T-cell (primary cell): Measurements from ENCODE around the gene FETUB. TPM values are rescaled to one million over a fixed set of nuclear protein-coding genes. Genes with fewer than 3 reads are reported as not detected.
"Not testable (repeated sequence)": the region's sequence is repeated elsewhere in the genome, so short reads cannot be mapped to it uniquely, and the experiment has no call there.

Experiments
- ATAC-seq, 4 experiments: fragments of 200-7000 bp in 3 of 4; fragments of 150-1000 bp in 1 of 4; cut with Tn5 transposase; replicated peaks in 1 of 4; 1 replicate in 3 of 4; 2 replicates in 1 of 4; pipeline ENCODE4 v1.10.0; 2021; ENCODE audit warnings: moderate library complexity in 3 of 4, mild to moderate bottlenecking in 2 of 4, moderate number of reproducible peaks in 1 of 4
- CTCF ChIA-PET, 2 donors: fragments of 300-600 bp; sonication (Branson Sonifier 250); formaldehyde crosslinking; loops; one replicate each; lab custom pipeline; 2022; ENCODE audit warnings: antibody characterized with exemption in 2 of 2; lab: Charles Lee
- POLR2A ChIA-PET, 2 donors: fragments of 300-600 bp; sonication (Branson Sonifier 250); formaldehyde crosslinking; loops; one replicate each; lab custom pipeline; 2022; ENCODE audit warnings: antibody characterized with exemption in 2 of 2; lab: Charles Lee
- DNase-seq, 35 experiments: peaks; one replicate each; pipeline versions ENCODE4 v3.0.0 to v3.0.0-alpha.2; 2013 to 2023
- H3K27ac ChIP-seq: one replicate; pipeline ENCODE4 v1.5.1; 2013; ENCODE audit warnings: low read length
- H3K27me3 ChIP-seq, 2 experiments: replicated peaks in 1 of 2; 1 replicate in 1 of 2; 2 replicates in 1 of 2; pipeline versions ENCODE4 v1.6.1 to v1.7.0; 2013; ENCODE audit warnings: low read length in 1 of 2, mixed read lengths in 1 of 2; ENCODE audit not compliant: control insufficient read depth in 2 of 2, insufficient read depth in 2 of 2; ENCODE audit errors: extremely low read depth in 1 of 2
- H3K36me3 ChIP-seq, 2 donors: 1 replicate in 1 of 2; 2 replicates in 1 of 2; pipeline versions ENCODE4 v1.6.1 to v1.7.0; 2013; ENCODE audit warnings: low read length in 1 of 2; ENCODE audit not compliant: control insufficient read depth in 2 of 2, insufficient read depth in 1 of 2; ENCODE audit errors: extremely low read depth in 1 of 2
- H3K4me1 ChIP-seq, 2 experiments: 1 replicate in 1 of 2; 2 replicates in 1 of 2; pipeline versions ENCODE4 v1.6.1 to v1.7.0; 2013; ENCODE audit warnings: low read length in 2 of 2, mixed read lengths in 1 of 2; ENCODE audit not compliant: insufficient read depth in 2 of 2, control insufficient read depth in 1 of 2; ENCODE audit errors: extremely low read depth in 1 of 2
- H3K4me3 ChIP-seq, 2 donors: 1 replicate in 1 of 2; 2 replicates in 1 of 2; pipeline versions ENCODE4 v1.5.1 to v1.7.0; 2013; ENCODE audit warnings: mild to moderate bottlenecking in 2 of 2, low read length in 1 of 2, moderate library complexity in 1 of 2; ENCODE audit not compliant: control insufficient read depth in 1 of 2; ENCODE audit errors: extremely low read depth in 1 of 2
- H3K9me3 ChIP-seq: 2 replicates; pipeline ENCODE4 v1.7.0; 2013
- H3K27ac Mint-ChIP-seq, 2 donors: one replicate each; pipeline ENCODE4 v1.8.0; 2020 to 2021; ENCODE audit warnings: mild to moderate bottlenecking in 2 of 2, mixed read lengths in 2 of 2
- H3K27me3 Mint-ChIP-seq, 2 donors: one replicate each; pipeline ENCODE4 v1.8.0; 2021 to 2022; ENCODE audit warnings: mixed read lengths in 2 of 2
- H3K36me3 Mint-ChIP-seq: one replicate; pipeline ENCODE4 v1.8.0; 2021; ENCODE audit warnings: mixed read lengths
- H3K4me1 Mint-ChIP-seq, 3 donors: one replicate each; pipeline ENCODE4 v1.8.0; 2020 to 2022; ENCODE audit warnings: mixed read lengths in 3 of 3, mild to moderate bottlenecking in 1 of 3
- H3K4me3 Mint-ChIP-seq, 3 donors: one replicate each; pipeline ENCODE4 v1.8.0; 2020 to 2022; ENCODE audit warnings: mild to moderate bottlenecking in 3 of 3, mixed read lengths in 3 of 3, moderate library complexity in 3 of 3
- H3K9me3 Mint-ChIP-seq, 3 donors: one replicate each; pipeline ENCODE4 v1.8.0; 2020 to 2022; ENCODE audit warnings: mixed read lengths in 3 of 3
- WGBS: methylation state at CpG from one replicate; pipeline ENCODE4 v1.1.5; 2013; ENCODE audit warnings: missing lambda C conversion rate; ENCODE audit not compliant: insufficient coverage; 5-methylcytosine and 5-hydroxymethylcytosine counted together
- total RNA-seq, 35 experiments: library from RNA in 6 of 35; stranded (reverse) in 6 of 35; fragments of 120-200 nt in 1 of 35; gene quantifications; one replicate each; pipeline versions ENCODE4 v1.2.1 to v1.2.4 and lab custom pipeline; 2013 to 2026

FETUB gene
- total RNA-seq, 5 donors from 2014 or later (not counting 1 experiment from before 2014, with no cell fraction given): not detected

- H3K27ac Mint-ChIP-seq: no peak overlapping the region
- ATAC-seq (no peak), DNase-seq (no peak)
- CTCF ChIA-PET: interaction anchor here (0.5 to 1.5 kb wide), 5 partner anchors 8 to 649 kb away, joined by 3 to 7 read pairs (median 4); no protein-coding TSS in a partner anchor
- POLR2A ChIA-PET: no interaction called here
- 82% methylated on average over 5 of the region's 6 CpGs for WGBS
- no peaks in the 10 kb centered on the region for H3K9me3 ChIP-seq
- no peaks in the 10 kb centered on the region for H3K36me3 ChIP-seq
- H3K27me3 ChIP-seq: peaks cover 0 to 7% of the 10 kb centered on the region in 2 experiments
- H3K4me1 Mint-ChIP-seq: no peaks in the 10 kb centered on the region
- no peaks in the 10 kb centered on the region for H3K9me3 Mint-ChIP-seq
- no peak overlapping the region for H3K4me3 Mint-ChIP-seq
- no peak overlapping the region for H3K27ac ChIP-seq
- no peaks in the 10 kb centered on the region for H3K36me3 Mint-ChIP-seq
- peaks cover 8 to 19% of the 10 kb centered on the region in 2 donors for H3K27me3 Mint-ChIP-seq
- H3K4me3 ChIP-seq: no peak overlapping the region
- H3K4me1 ChIP-seq: no peaks in the 10 kb centered on the region
These were observed 9.1 kb upstream of the FETUB start for GRCh38 chr3:186630950-186631641.

- ATAC-seq (no peak), DNase-seq (no peak)
- Histone ChIP-seq H3K36me3 (no peaks in the 10 kb centered on the region), H3K9me3 (no peaks in the 10 kb centered on the region), H3K27me3 (peaks cover 0 to 5% of the 10 kb centered on the region in 2 experiments), H3K4me1 (no peaks in the 10 kb centered on the region), H3K27ac (no peak overlapping the region), H3K4me3 (no peak overlapping the region)
- Mint-ChIP-seq H3K9me3 (no peaks in the 10 kb centered on the region), H3K4me3 (no peak overlapping the region), H3K36me3 (no peaks in the 10 kb centered on the region), H3K27me3 (peaks cover 13 to 22% of the 10 kb centered on the region in 2 donors), H3K4me1 (no peaks in the 10 kb centered on the region), H3K27ac (no peak overlapping the region)
- POLR2A ChIA-PET: no interaction called here
- CTCF ChIA-PET: interaction anchor here in 1 of 2 donors (1.1 kb wide), 1 partner anchor 16 kb away, joined by 3 read pairs; no protein-coding TSS in a partner anchor
These were observed 6.7 kb upstream of the FETUB start for GRCh38 chr3:186633481-186633880.

- H3K4me3 Mint-ChIP-seq, H3K36me3 Mint-ChIP-seq, H3K4me3 ChIP-seq, POLR2A ChIA-PET, H3K27me3 ChIP-seq, H3K9me3 ChIP-seq, H3K9me3 Mint-ChIP-seq, H3K4me1 ChIP-seq, ATAC-seq, DNase-seq, CTCF ChIA-PET, H3K4me1 Mint-ChIP-seq, H3K27ac ChIP-seq, H3K27ac Mint-ChIP-seq, H3K36me3 ChIP-seq: not testable (repeated sequence)
- H3K27me3 Mint-ChIP-seq: peaks cover 19 to 28% of the 10 kb centered on the region in 2 donors
- no CpG with 5 or more reads among the region's 5 CpGs for WGBS
These were observed 6.0 kb upstream of the FETUB start for GRCh38 chr3:186634207-186634606.

- CTCF ChIA-PET: no interaction called here
- 90% methylated on average over 2 of the region's 3 CpGs for WGBS
- Mint-ChIP-seq H3K4me3 (no peak overlapping the region), H3K27ac (no peak overlapping the region), H3K27me3 (peaks cover 15 to 27% of the 10 kb centered on the region in 2 donors), H3K36me3 (no peaks in the 10 kb centered on the region), H3K4me1 (no peaks in the 10 kb centered on the region), H3K9me3 (no peaks in the 10 kb centered on the region)
- Histone ChIP-seq H3K27ac (no peak overlapping the region), H3K27me3 (peaks cover 0 to 9% of the 10 kb centered on the region in 2 experiments), H3K36me3 (no peaks in the 10 kb centered on the region), H3K9me3 (no peaks in the 10 kb centered on the region), H3K4me1 (no peaks in the 10 kb centered on the region), H3K4me3 (no peak overlapping the region)
- ATAC-seq (no peak), DNase-seq (no peak)
- POLR2A ChIA-PET: no interaction called here
These were observed 4.7 kb upstream of the FETUB start for GRCh38 chr3:186635532-186635931.

- no peak for DNase-seq
- no peak overlapping the region for H3K27ac Mint-ChIP-seq
- Histone ChIP-seq H3K27ac (no peak overlapping the region), H3K4me1 (no peaks in the 10 kb centered on the region), H3K4me3 (no peak overlapping the region), H3K27me3 (peaks cover 0 to 10% of the 10 kb centered on the region in 2 experiments), H3K36me3 (no peaks in the 10 kb centered on the region), H3K9me3 (no peaks in the 10 kb centered on the region)
- WGBS: 97% methylated on average over 6 of the region's 7 CpGs
- ATAC-seq: no peak
- H3K4me1 Mint-ChIP-seq: no peaks in the 10 kb centered on the region
- no peaks in the 10 kb centered on the region for H3K9me3 Mint-ChIP-seq
- H3K4me3 Mint-ChIP-seq: no peak overlapping the region
- ChIA-PET POLR2A (no interaction called here), CTCF (no interaction called here)
- no peaks in the 10 kb centered on the region for H3K36me3 Mint-ChIP-seq
- peaks cover 18 to 26% of the 10 kb centered on the region in 2 donors for H3K27me3 Mint-ChIP-seq
These were observed 3.7 kb upstream of the FETUB start for GRCh38 chr3:186636536-186636935.

GRCh38 chr3:186637686-186638085 is 2.5 kb upstream of the FETUB start:
- Mint-ChIP-seq H3K9me3 (no peaks in the 10 kb centered on the region), H3K36me3 (no peaks in the 10 kb centered on the region), H3K4me1 (no peaks in the 10 kb centered on the region), H3K27ac (no peak overlapping the region), H3K4me3 (no peak overlapping the region), H3K27me3 (peaks cover 18 to 30% of the 10 kb centered on the region in 2 donors)
- Histone ChIP-seq H3K27ac (no peak overlapping the region), H3K27me3 (peaks cover 0 to 10% of the 10 kb centered on the region in 2 experiments), H3K36me3 (no peaks in the 10 kb centered on the region), H3K4me1 (no peaks in the 10 kb centered on the region), H3K4me3 (no peak overlapping the region), H3K9me3 (no peaks in the 10 kb centered on the region)
- ATAC-seq (no peak), DNase-seq (no peak)
- WGBS: 65% methylated on average over 2 of the region's 3 CpGs
- ChIA-PET POLR2A (no interaction called here), CTCF (no interaction called here)
